OCI-LY7 (cell line): ENCODE results near the gene GNAT2.

Experiments used
- CTCF ChIP-seq: fragments of 200-600 bp; sonication (generic); conservative IDR thresholded peaks from 2 replicates; pipeline ENCODE4 v1.5.1; 2014; ENCODE audit warnings: mild to moderate bottlenecking, antibody characterized with exemption, low read length, moderate library complexity, mixed read lengths
- EZH2phosphoT487 ChIP-seq: fragments of 200-600 bp; sonication (generic); IDR thresholded peaks from 2 replicates; pipeline ENCODE4 v1.6.1; 2018; ENCODE audit warnings: low read depth, borderline replicate concordance, mild to moderate bottlenecking, mixed run types, antibody characterized with exemption, low read length, moderate library complexity, mixed read lengths

DNA sequence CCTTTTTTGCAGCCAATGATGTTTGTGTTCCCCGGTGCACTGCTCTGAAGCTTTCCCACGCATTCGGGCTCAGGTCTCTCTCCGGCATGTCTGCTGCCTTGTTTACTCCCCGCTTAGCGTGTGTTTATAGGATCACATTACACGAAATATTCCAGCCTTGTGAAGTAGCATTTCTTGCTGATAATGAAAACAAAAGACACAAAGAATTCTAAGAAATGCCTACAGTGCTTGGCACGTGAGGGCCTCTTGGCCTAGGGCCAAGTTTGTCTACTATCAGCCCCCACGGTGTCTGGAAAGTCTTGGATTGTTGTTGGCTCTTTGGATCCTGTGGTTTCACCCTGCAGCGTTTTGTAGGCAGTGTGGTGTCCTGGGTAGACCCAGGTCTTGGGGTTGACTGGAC lies 25.3 kb upstream of the GNAT2 start:
- TF ChIP-seq CTCF (no peak), EZH2phosphoT487 (no peak)
